ENCODE results near the gene GRAMD1B.

The GRAMD1B gene

DNA sequence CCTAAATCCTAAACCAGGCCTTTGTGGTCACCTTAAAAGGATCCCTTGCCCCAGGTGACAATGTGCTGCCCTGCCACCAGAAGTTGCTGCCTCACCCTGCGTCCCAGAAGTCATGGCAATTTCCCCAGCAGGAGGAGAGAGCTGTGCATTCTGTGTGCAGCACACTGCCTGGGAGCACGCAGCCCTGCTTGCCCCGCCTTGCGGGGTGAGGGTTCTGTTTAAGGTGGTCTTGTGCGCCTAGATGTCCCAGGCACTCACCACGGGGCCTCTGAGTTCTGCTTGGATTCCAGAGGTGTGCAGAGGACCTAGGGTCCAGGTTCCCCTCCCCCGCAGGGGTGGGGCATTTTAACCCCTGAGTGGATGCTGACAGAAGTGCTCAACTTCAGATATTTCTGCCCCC lies 95.0 kb downstream of the GRAMD1B start:
- DNase-seq (ENCODE audit: low read depth) = no peak
- TF ChIP-seq, protein P1, sequence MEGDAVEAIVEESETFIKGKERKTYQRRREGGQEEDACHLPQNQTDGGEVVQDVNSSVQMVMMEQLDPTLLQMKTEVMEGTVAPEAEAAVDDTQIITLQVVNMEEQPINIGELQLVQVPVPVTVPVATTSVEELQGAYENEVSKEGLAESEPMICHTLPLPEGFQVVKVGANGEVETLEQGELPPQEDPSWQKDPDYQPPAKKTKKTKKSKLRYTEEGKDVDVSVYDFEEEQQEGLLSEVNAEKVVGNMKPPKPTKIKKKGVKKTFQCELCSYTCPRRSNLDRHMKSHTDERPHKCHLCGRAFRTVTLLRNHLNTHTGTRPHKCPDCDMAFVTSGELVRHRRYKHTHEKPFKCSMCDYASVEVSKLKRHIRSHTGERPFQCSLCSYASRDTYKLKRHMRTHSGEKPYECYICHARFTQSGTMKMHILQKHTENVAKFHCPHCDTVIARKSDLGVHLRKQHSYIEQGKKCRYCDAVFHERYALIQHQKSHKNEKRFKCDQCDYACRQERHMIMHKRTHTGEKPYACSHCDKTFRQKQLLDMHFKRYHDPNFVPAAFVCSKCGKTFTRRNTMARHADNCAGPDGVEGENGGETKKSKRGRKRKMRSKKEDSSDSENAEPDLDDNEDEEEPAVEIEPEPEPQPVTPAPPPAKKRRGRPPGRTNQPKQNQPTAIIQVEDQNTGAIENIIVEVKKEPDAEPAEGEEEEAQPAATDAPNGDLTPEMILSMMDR (IDR thresholded peaks at IDR 0.05; ENCODE audit: insufficient read depth, low read depth, low read length, missing control alignments) = no peak
- no peak overlapping the region for H3K4me3 ChIP-seq (ENCODE audit: low read length)

DNA sequence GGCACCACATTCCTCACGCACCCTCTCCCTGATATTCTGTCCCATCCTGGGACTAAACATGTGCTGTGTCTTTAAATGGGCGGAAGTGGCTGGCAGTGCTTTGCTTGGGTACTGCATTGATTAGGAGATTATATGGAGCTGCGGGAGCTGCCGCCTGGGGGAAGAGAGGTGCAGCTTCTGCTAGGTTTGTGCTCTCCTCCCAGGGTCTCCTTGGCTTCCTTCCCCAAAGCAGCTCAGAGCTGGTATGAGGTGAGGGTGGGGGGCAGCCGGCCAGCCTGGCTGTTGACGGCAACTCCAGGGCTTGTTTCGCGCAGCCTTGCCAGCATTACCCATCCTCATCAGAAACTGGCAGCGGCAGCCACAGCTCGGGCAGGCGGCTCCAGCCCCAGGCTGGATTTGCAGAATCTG lies 95.4 kb downstream of the GRAMD1B start:
- no peak overlapping the region for H3K4me3 ChIP-seq (ENCODE audit: low read length)
- no peak for DNase-seq (ENCODE audit: low read depth)
- TF ChIP-seq, protein P1 (IDR thresholded peaks at IDR 0.05; ENCODE audit: insufficient read depth, low read depth, low read length, missing control alignments) = no peak

DNA sequence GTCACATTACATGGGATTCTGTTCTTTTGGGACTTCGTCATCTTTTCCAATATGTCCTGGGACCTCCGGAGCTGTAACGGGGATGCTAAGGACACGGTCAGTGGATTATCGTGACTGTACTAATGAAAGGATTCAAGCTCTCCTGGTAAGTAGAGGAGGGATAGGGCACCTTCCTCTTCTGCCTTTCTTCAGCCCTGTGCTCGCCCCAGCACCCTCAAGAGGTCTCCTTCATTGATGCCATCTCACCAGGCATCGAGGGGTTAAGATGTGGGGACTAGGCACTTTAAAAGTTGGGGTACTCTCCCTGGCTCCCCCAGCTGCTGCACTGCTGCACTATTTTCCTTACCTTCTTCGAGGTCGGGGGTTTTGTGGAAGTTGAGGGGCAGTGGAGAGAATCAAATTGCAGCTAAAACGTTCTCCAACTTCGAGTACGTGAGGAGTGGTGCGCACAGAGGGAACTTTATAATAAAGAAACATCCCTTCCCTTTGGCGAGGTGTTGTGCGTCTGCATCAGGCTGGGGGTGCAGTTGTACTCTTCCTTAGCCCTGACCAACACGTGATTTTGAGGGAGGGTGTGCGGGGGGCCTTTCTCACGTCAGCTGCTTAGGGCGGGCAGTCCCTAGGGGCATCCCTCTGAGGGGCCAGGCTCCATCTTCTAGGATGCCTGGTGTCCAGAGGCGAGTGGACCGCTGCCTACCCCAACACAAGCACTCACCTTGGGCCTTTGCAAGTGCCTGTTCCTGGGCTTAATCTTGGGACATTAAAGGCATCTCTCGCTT lies 96.1 kb downstream of the GRAMD1B start:
- TF ChIP-seq, protein P1 (IDR thresholded peaks at IDR 0.05; ENCODE audit: insufficient read depth, low read depth, low read length, missing control alignments) = no peak
- DNase-seq (ENCODE audit: low read depth) = no peak
- no peak overlapping the region for H3K4me3 ChIP-seq (ENCODE audit: low read length)

DNA sequence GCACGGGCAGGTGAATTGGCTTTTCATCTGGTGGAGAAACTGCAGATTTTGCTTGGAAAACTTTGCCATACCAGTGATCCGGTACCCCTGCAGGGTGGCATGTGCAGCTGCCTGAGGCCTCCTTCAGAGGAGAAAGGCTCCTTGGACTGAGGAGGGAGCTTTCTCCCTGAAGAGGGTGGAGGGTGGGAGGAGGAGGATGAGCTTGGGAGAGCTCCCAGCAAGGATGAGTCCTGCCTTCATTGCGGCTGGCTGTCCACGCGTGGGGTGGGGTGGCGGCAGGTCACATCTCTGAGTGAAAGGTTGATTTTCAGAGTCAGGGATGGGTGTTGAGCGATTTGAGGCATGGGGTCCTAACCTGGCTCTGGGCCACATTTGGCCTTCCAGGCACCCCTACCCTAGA lies 96.8 kb downstream of the GRAMD1B start:
- DNase-seq (ENCODE audit: low read depth) = no peak
- no peak overlapping the region for H3K4me3 ChIP-seq (ENCODE audit: low read length)
- TF ChIP-seq, protein P1 (IDR thresholded peaks at IDR 0.05; ENCODE audit: insufficient read depth, low read depth, low read length, missing control alignments) = no peak

DNA sequence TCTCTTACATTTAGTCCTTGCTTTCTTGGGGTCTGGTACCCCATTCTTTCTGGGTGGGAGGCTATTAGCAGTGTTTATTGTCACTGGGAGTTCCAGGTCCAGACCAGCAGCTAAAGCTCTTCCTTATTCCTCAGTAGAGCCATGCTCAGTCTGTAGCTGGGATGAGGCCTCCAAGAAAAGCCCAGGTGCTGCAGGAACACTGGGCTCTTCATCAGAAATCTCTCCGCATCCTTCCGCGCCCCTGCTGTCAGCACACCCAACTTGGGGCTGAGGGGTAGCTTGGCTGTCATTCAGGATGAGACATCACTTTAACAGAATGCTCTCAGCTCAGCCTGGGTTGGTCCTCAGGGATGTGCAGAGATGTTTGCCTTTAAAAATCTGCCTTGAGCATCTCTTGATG lies 97.5 kb downstream of the GRAMD1B start:
- DNase-seq (ENCODE audit: low read depth) = no peak
- TF ChIP-seq, protein P1 (IDR thresholded peaks at IDR 0.05; ENCODE audit: insufficient read depth, low read depth, low read length, missing control alignments) = no peak
- no peak overlapping the region for H3K4me3 ChIP-seq (ENCODE audit: low read length)

DNA sequence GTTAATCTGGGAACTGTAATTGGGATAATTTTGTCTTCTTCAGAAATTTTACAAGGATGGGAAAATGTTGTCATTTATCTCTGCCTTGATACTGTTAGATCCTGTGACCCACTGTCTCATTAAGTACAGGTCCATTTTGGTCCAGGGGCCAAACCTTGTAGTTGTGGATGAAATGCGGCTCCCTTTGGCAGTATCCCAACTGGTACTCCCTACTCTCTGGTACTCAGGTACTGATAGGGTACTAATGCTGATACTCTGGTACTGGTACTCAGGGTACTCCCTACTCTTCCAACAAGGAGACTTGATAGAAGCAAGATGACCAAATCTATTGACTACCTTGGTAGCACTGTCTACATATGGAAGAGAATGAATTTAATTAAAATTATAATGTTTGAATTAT lies 97.9 kb downstream of the GRAMD1B start:
- no peak overlapping the region for H3K4me3 ChIP-seq (ENCODE audit: low read length)
- TF ChIP-seq, protein P1 (IDR thresholded peaks at IDR 0.05; ENCODE audit: insufficient read depth, low read depth, low read length, missing control alignments) = no peak
- no peak for DNase-seq (ENCODE audit: low read depth)

- H3K4me3 ChIP-seq (ENCODE audit: low read length) = no peak overlapping the region
- no peak for DNase-seq (ENCODE audit: low read depth)
- TF ChIP-seq, protein P1 (IDR thresholded peaks at IDR 0.05; ENCODE audit: insufficient read depth, low read depth, low read length, missing control alignments) = no peak
Measured at GRCh38 chr11:123531325-123531724, 101.3 kb downstream of the GRAMD1B start.

Measured in epithelial cell of esophagus (primary cell).